ENCODE data around the gene TRPT1.

GRCh38 chr11:64226507-64227051 lies 593 bp upstream of the TRPT1 start:
- TF ChIP-seq NR3C1 (CRISPR knock-in tag; conservative IDR thresholded peaks at IDR 0.05; ENCODE audit: low read depth) (no peak), FOXP1 (CRISPR knock-in tag; IDR thresholded peaks at IDR 0.05; ENCODE audit: borderline replicate concordance) (no peak), STAT6 (CRISPR knock-in tag; conservative IDR thresholded peaks at IDR 0.05; ENCODE audit: low read depth) (no peak), SP1 (CRISPR knock-in tag; conservative IDR thresholded peaks at IDR 0.05) (no peak), KAT7 (CRISPR knock-in tag; IDR thresholded peaks at IDR 0.05; ENCODE audit: borderline replicate concordance) (no peak), ZSCAN18 (CRISPR knock-in tag; IDR thresholded peaks at IDR 0.05) (no peak), MYBL2 (CRISPR knock-in tag; IDR thresholded peaks at IDR 0.05) (no peak), RORB (CRISPR knock-in tag; IDR thresholded peaks at IDR 0.05) (no peak), E2F1 (CRISPR knock-in tag; IDR thresholded peaks at IDR 0.05) (no peak), ATF3 (CRISPR knock-in tag; conservative IDR thresholded peaks at IDR 0.05) (no peak)
- TF ChIP-seq, protein P1, sequence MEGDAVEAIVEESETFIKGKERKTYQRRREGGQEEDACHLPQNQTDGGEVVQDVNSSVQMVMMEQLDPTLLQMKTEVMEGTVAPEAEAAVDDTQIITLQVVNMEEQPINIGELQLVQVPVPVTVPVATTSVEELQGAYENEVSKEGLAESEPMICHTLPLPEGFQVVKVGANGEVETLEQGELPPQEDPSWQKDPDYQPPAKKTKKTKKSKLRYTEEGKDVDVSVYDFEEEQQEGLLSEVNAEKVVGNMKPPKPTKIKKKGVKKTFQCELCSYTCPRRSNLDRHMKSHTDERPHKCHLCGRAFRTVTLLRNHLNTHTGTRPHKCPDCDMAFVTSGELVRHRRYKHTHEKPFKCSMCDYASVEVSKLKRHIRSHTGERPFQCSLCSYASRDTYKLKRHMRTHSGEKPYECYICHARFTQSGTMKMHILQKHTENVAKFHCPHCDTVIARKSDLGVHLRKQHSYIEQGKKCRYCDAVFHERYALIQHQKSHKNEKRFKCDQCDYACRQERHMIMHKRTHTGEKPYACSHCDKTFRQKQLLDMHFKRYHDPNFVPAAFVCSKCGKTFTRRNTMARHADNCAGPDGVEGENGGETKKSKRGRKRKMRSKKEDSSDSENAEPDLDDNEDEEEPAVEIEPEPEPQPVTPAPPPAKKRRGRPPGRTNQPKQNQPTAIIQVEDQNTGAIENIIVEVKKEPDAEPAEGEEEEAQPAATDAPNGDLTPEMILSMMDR (IDR thresholded peaks at IDR 0.05), result no peak
- TF ChIP-seq, protein P2, sequence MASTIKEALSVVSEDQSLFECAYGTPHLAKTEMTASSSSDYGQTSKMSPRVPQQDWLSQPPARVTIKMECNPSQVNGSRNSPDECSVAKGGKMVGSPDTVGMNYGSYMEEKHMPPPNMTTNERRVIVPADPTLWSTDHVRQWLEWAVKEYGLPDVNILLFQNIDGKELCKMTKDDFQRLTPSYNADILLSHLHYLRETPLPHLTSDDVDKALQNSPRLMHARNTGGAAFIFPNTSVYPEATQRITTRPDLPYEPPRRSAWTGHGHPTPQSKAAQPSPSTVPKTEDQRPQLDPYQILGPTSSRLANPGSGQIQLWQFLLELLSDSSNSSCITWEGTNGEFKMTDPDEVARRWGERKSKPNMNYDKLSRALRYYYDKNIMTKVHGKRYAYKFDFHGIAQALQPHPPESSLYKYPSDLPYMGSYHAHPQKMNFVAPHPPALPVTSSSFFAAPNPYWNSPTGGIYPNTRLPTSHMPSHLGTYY (CRISPR knock-in tag; IDR thresholded peaks at IDR 0.05), result no peak
- TF ChIP-seq, protein P3, sequence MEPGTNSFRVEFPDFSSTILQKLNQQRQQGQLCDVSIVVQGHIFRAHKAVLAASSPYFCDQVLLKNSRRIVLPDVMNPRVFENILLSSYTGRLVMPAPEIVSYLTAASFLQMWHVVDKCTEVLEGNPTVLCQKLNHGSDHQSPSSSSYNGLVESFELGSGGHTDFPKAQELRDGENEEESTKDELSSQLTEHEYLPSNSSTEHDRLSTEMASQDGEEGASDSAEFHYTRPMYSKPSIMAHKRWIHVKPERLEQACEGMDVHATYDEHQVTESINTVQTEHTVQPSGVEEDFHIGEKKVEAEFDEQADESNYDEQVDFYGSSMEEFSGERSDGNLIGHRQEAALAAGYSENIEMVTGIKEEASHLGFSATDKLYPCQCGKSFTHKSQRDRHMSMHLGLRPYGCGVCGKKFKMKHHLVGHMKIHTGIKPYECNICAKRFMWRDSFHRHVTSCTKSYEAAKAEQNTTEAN (CRISPR knock-in tag; IDR thresholded peaks at IDR 0.05), result no peak
- TF ChIP-seq, protein P4, sequence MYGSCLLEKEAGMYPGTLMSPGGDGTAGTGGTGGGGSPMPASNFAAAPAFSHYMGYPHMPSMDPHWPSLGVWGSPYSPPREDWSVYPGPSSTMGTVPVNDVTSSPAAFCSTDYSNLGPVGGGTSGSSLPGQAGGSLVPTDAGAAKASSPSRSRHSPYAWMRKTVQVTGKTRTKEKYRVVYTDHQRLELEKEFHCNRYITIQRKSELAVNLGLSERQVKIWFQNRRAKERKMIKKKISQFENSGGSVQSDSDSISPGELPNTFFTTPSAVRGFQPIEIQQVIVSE (CRISPR knock-in tag; IDR thresholded peaks at IDR 0.05; ENCODE audit: borderline replicate concordance), result no peak
